Measurements from ENCODE around the gene DUSP11. TPM values are rescaled to one million over a fixed set of nuclear protein-coding genes. Genes with fewer than 3 reads are reported as not detected.
A peak's percentile ranks its signal among the peaks of the same experiment; 100 is the strongest.

DUSP11 gene
- total and polyA plus RNA-seq, 2 of the 13 experiments (the other 11 are each of a cell fraction or from before 2014, with no cell fraction given): 30.5 to 36.2 TPM

DNA sequence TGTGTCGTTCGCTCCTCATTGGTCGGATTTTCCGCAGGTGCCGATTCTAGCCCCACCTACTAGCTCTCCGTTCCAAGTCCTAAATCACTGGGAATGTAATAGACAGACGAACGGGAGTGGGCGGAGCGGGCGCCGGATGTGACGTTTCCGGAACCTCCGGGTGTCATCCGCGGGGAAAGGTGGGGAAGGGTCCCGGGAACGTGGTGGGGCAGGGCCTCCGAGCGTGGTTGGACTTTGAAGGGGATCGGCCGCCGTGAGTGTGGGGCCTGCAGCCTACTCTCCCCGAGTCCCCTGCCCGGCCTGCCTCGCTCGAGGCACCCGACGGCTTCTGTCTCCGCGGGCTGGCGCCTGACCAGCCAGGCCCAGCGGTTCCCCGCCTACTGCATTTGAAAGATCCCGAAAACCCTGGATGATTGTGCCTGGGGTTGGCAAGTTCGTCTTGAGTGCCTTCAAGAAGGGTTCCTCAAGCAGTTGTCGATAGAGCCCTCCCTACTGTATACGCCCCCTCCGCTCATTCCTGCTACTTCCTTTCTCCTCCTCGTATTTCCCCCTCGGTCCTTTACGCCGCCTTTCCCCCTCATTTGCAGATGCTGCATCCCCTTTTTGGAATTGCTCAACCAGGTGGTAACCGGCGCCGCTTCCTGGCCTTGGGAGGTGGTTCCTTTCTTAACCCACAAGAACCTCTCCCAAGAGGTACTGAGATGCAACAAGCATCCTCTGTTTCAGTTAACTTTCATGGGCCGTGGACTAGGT lies 49.1 kb upstream of the DUSP11 start, which contains the start of gene STAMBP (continued):
- TF ChIP-seq, protein P1, sequence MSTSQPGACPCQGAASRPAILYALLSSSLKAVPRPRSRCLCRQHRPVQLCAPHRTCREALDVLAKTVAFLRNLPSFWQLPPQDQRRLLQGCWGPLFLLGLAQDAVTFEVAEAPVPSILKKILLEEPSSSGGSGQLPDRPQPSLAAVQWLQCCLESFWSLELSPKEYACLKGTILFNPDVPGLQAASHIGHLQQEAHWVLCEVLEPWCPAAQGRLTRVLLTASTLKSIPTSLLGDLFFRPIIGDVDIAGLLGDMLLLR (CRISPR knock-in tag; IDR thresholded peaks at IDR 0.05): no peak
- no peak for TF ChIP-seq TAF15 (IDR thresholded peaks at IDR 0.05; ENCODE audit: low read depth, low read length, poor library complexity, severe bottlenecking)
- TF ChIP-seq MBNL3 (CRISPR knock-in tag; conservative IDR thresholded peaks at IDR 0.05): no peak
- TF ChIP-seq, protein P2, sequence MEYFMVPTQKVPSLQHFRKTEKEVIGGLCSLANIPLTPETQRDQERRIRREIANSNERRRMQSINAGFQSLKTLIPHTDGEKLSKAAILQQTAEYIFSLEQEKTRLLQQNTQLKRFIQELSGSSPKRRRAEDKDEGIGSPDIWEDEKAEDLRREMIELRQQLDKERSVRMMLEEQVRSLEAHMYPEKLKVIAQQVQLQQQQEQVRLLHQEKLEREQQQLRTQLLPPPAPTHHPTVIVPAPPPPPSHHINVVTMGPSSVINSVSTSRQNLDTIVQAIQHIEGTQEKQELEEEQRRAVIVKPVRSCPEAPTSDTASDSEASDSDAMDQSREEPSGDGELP (IDR thresholded peaks at IDR 0.05; ENCODE audit: borderline replicate concordance, low read depth): peak; percentile 65; the same call in 1 of the 2 replicates
- no peak for TF ChIP-seq RAD51 (IDR thresholded peaks at IDR 0.05; ENCODE audit: borderline replicate concordance)
- TF ChIP-seq CENPBD1 (CRISPR knock-in tag; IDR thresholded peaks at IDR 0.05; ENCODE audit: borderline replicate concordance, low read depth): no peak
- TF ChIP-seq TAF1 (CRISPR knock-in tag; IDR thresholded peaks at IDR 0.05): peak; percentile 75
- no peak for TF ChIP-seq ZNF326 (CRISPR knock-in tag; IDR thresholded peaks at IDR 0.05; ENCODE audit: borderline replicate concordance)
- peak; percentile 78 for TF ChIP-seq SNAPC2 (CRISPR knock-in tag; IDR thresholded peaks at IDR 0.05)
- TF ChIP-seq ZBTB7B (CRISPR knock-in tag; IDR thresholded peaks at IDR 0.05): no peak
- TF ChIP-seq NFKBIZ (CRISPR knock-in tag; IDR thresholded peaks at IDR 0.05): no peak
- TF ChIP-seq HOXA9 (CRISPR knock-in tag; IDR thresholded peaks at IDR 0.05; ENCODE audit: borderline replicate concordance): no peak
- TF ChIP-seq MBD4 (IDR thresholded peaks at IDR 0.05; ENCODE audit: borderline replicate concordance, low read length): no peak
- peak; percentile 32 for TF ChIP-seq AGO1 (IDR thresholded peaks at IDR 0.05; ENCODE audit: low read depth, low read length, poor library complexity, severe bottlenecking)
- no peak for TF ChIP-seq SMC3 (IDR thresholded peaks at IDR 0.05; ENCODE audit: low read length)
- TF ChIP-seq, protein P3, sequence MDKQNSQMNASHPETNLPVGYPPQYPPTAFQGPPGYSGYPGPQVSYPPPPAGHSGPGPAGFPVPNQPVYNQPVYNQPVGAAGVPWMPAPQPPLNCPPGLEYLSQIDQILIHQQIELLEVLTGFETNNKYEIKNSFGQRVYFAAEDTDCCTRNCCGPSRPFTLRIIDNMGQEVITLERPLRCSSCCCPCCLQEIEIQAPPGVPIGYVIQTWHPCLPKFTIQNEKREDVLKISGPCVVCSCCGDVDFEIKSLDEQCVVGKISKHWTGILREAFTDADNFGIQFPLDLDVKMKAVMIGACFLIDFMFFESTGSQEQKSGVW (CRISPR knock-in tag; IDR thresholded peaks at IDR 0.05; ENCODE audit: borderline replicate concordance): no peak
- TF ChIP-seq ZNF33A (CRISPR knock-in tag; IDR thresholded peaks at IDR 0.05; ENCODE audit: borderline replicate concordance): no peak
- peak; percentile 62; the same call in 1 of the 2 replicates for TF ChIP-seq MIXL1 (CRISPR knock-in tag; IDR thresholded peaks at IDR 0.05)
- 0 out of 2 replicates have a peak, but pooled peaks have one; percentile 52 for TF ChIP-seq KDM4B (CRISPR knock-in tag; IDR thresholded peaks at IDR 0.05)
- TF ChIP-seq SNAPC5 (CRISPR knock-in tag; IDR thresholded peaks at IDR 0.05; ENCODE audit: borderline replicate concordance): peak; percentile 74; the same call in 1 of the 2 replicates
- TF ChIP-seq IRF9 (CRISPR knock-in tag; IDR thresholded peaks at IDR 0.05; ENCODE audit: borderline replicate concordance): peak; percentile 97
- TF ChIP-seq RFX3 (CRISPR knock-in tag; IDR thresholded peaks at IDR 0.05): no peak
- TF ChIP-seq, protein P4, sequence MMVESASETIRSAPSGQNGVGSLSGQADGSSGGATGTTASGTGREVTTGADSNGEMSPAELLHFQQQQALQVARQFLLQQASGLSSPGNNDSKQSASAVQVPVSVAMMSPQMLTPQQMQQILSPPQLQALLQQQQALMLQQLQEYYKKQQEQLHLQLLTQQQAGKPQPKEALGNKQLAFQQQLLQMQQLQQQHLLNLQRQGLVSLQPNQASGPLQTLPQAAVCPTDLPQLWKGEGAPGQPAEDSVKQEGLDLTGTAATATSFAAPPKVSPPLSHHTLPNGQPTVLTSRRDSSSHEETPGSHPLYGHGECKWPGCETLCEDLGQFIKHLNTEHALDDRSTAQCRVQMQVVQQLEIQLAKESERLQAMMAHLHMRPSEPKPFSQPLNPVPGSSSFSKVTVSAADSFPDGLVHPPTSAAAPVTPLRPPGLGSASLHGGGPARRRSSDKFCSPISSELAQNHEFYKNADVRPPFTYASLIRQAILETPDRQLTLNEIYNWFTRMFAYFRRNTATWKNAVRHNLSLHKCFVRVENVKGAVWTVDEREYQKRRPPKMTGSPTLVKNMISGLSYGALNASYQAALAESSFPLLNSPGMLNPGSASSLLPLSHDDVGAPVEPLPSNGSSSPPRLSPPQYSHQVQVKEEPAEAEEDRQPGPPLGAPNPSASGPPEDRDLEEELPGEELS (CRISPR knock-in tag; IDR thresholded peaks at IDR 0.05): 0 out of 2 replicates have a peak, but pooled peaks have one; percentile 21
